IMR-90 (cell line): ENCODE measurements around the gene DOCK2.

Source experiments
- BHLHE40 ChIP-seq: fragments of 150-350 bp; IDR thresholded peaks from 2 replicates; pipeline ENCODE4 v1.6.1; 2016; ENCODE audit warnings: mild to moderate bottlenecking, low read depth, low read length
- CEBPB ChIP-seq: IDR thresholded peaks from 2 replicates; pipeline ENCODE4 v1.6.1; 2012; ENCODE audit warnings: low read depth, low read length, improper control_type of control experiment
- CHD1 ChIP-seq: IDR thresholded peaks from 2 replicates; pipeline ENCODE4 v1.6.1; 2012; ENCODE audit warnings: low read depth, low read length, improper control_type of control experiment
- CTCF ChIP-seq: conservative IDR thresholded peaks from 2 replicates; pipeline ENCODE4 v1.5.1; 2012; ENCODE audit warnings: mild to moderate bottlenecking, low read depth, low read length, improper control_type of control experiment
- FOS ChIP-seq: fragments of 150-350 bp; IDR thresholded peaks from 2 replicates; pipeline ENCODE4 v1.6.1; 2016; ENCODE audit warnings: low read depth, low read length
- MAFK ChIP-seq: IDR thresholded peaks from 2 replicates; pipeline ENCODE4 v1.6.1; 2012; ENCODE audit warnings: low read depth, low read length, improper control_type of control experiment
- MAZ ChIP-seq: IDR thresholded peaks from 2 replicates; pipeline ENCODE4 v1.6.1; 2012; ENCODE audit warnings: low read depth, mild to moderate bottlenecking, low read length, improper control_type of control experiment, moderate library complexity, borderline replicate concordance
- MXI1 ChIP-seq: IDR thresholded peaks from 2 replicates; pipeline ENCODE4 v1.6.1; 2012; ENCODE audit warnings: low read depth, mild to moderate bottlenecking, low read length, moderate library complexity, borderline replicate concordance
- POLR2A ChIP-seq: IDR thresholded peaks from 2 replicates; pipeline ENCODE4 v1.6.1; 2012; ENCODE audit warnings: mild to moderate bottlenecking, low read depth, low read length
- RAD21 ChIP-seq: IDR thresholded peaks from 2 replicates; pipeline ENCODE4 v1.6.1; 2012; ENCODE audit warnings: low read length, improper control_type of control experiment
- RCOR1 ChIP-seq: IDR thresholded peaks from 2 replicates; pipeline ENCODE4 v1.6.1; 2012; ENCODE audit warnings: mild to moderate bottlenecking, low read length, improper control_type of control experiment; ENCODE audit not compliant: insufficient replicate concordance
- RFX5 ChIP-seq: IDR thresholded peaks from 2 replicates; pipeline ENCODE4 v1.8.0; 2012; ENCODE audit warnings: low read depth, mild to moderate bottlenecking, low read length, moderate library complexity
- SMC3 ChIP-seq: fragments of 150-350 bp; IDR thresholded peaks from 2 replicates; pipeline ENCODE4 v1.6.1; 2016; ENCODE audit warnings: low read depth, mild to moderate bottlenecking, antibody characterized with exemption, low read length, moderate library complexity
- USF2 ChIP-seq: fragments of 150-350 bp; IDR thresholded peaks from 2 replicates; pipeline ENCODE4 v1.6.1; 2017; ENCODE audit warnings: mild to moderate bottlenecking, antibody characterized with exemption, low read length, low read depth

DNA sequence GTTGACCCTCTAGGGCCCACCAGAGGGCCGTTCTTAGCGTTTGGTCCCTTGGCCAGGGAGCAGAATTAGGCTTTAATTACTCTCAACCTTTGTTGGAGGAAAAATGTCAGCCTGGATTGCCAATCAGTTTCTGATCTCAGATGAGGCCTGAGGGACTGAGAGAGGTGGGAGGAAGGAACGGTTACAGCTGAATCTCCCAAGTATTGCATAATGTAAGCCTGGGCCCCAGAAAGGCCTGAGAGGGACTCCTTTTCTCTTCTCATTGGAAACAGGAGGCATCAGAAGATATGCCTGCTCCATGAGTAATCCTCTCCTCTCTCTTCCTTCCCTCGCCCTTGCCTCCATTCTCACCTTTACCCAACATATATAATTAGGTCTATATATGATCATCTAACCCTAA is 237.5 kb downstream of the DOCK2 start:
- TF ChIP-seq CTCF (no peak), POLR2A (no peak), BHLHE40 (no peak), CHD1 (no peak), RCOR1 (no peak), CEBPB (0 out of 2 replicates have a peak, but pooled peaks have one; percentile 7), MXI1 (no peak), MAZ (no peak), SMC3 (no peak), FOS (no peak), MAFK (no peak), RFX5 (no peak), USF2 (no peak), RAD21 (no peak)
